ENCODE data around the gene RGS7.

RGS7 gene

DNA sequence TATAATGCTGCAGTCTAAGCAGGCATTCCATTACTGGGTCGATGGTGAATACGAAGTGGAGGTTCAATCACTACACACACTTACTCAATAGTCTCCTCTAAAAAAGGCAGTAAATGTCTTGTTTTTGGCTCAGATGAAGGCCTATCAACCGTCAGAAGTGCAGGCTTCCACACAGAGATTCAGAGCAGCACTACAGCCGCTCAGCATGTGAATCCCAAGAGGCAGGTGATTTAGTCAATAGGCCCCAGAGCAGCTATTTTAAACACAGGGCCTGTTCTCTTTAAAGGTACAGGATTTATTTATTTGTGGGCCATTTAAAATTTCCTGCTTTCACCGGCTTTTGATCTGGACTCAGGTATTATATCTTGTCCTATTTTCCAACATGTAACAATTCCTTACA lies 293.7 kb downstream of the RGS7 start:
- DNase-seq (ENCODE audit: low spot score), result no peak
- ChIA-PET POLR2A (ENCODE audit: low non-redundant PET) (no interaction called here), CTCF (no interaction called here)

DNA sequence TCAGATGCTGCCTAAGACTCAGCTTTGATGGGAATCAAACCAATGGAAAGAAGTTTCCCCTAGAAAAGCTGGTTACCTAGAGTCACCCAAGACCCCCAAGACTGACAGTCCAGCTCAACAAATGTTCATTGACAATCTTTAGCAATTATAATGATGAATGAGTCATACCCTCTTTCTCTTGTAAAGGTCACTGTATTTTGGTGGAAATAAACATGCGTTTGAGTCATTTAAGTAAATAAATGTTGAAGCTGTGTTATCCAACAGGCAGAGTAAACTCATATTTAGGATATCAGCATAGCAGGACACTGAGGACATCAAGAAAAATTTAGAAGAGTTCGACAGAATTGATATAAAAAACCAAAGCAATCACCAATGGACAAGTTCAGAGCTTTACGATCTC lies 295.9 kb downstream of the RGS7 start:
- no peak for TF ChIP-seq CTCF (conservative IDR thresholded peaks at IDR 0.05; ENCODE audit: low read depth)
- ChIA-PET POLR2A (ENCODE audit: low non-redundant PET) (no interaction called here), CTCF (interaction anchor here (0.5 to 0.6 kb wide), 2 partner anchors 26 to 33 kb away, joined by 5 to 6 read pairs; no protein-coding TSS in a partner anchor)
- no peak overlapping the region for H3K27ac ChIP-seq
- DNase-seq (ENCODE audit: low spot score), result no peak

More for the DNA sequence above, 293.7 kb downstream of the RGS7 start:
- H3K27ac ChIP-seq, result no peak overlapping the region
- no peak for TF ChIP-seq CTCF (conservative IDR thresholded peaks at IDR 0.05; ENCODE audit: low read depth)

- H3K27ac ChIP-seq, result no peak overlapping the region
- ChIA-PET POLR2A (ENCODE audit: low non-redundant PET) (no interaction called here), CTCF (no interaction called here)
- no peak for TF ChIP-seq CTCF (conservative IDR thresholded peaks at IDR 0.05; ENCODE audit: low read depth)
- DNase-seq (ENCODE audit: low spot score), result no peak
These were observed 308.4 kb downstream of the RGS7 start for GRCh38 chr1:241048622-241049021.

GRCh38 chr1:241045659-241046058 lies 311.3 kb downstream of the RGS7 start:
- ChIA-PET CTCF (no interaction called here), POLR2A (ENCODE audit: low non-redundant PET) (no interaction called here)
- H3K27ac ChIP-seq, result no peak overlapping the region
- DNase-seq (ENCODE audit: low spot score), result no peak
- no peak for TF ChIP-seq CTCF (conservative IDR thresholded peaks at IDR 0.05; ENCODE audit: low read depth)

GRCh38 chr1:241034203-241034936 lies 322.6 kb downstream of the RGS7 start:
- no peak overlapping the region for H3K27ac ChIP-seq
- CTCF ChIA-PET, result interaction anchor here (0.7 kb wide), 1 partner anchor 26 kb away, joined by 6 read pairs; no protein-coding TSS in a partner anchor
- no peak for TF ChIP-seq CTCF (conservative IDR thresholded peaks at IDR 0.05; ENCODE audit: low read depth)

DNA sequence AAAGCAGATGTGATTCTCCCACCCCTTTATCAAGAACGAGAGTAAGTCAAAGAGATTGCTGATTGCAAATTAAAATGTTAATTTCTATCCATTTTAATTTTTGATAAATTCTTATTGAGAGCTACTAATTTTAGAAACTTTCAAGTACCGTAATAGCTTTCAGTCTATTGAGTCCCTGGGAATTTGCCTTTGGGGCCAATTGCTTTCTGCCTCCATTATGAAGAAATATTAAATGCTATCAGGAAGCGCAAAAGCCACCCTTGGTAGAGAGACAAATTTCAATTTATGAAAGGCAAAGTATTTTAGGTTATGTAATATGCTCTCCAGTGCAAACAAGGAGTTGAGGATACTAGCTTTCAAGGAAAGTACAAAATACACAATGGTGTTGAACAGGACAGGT lies 332.2 kb downstream of the RGS7 start:
- no peak for TF ChIP-seq CTCF (conservative IDR thresholded peaks at IDR 0.05; ENCODE audit: low read depth)
- ChIA-PET CTCF (interaction anchor here (0.6 to 0.9 kb wide), 2 partner anchors 11 to 175 kb away, joined by 3 to 5 read pairs; no protein-coding TSS in a partner anchor), POLR2A (ENCODE audit: low non-redundant PET) (no interaction called here)
- H3K27ac ChIP-seq, result no peak overlapping the region
- no peak for DNase-seq (ENCODE audit: low spot score)

More at GRCh38 chr1:241034203-241034936, 322.6 kb downstream of the RGS7 start:
- POLR2A ChIA-PET (ENCODE audit: low non-redundant PET), result no interaction called here
- DNase-seq (ENCODE audit: low spot score), result no peak
